GM18520 (cell line): ENCODE results near the gene PDK2.

Source experiments
- ATAC-seq: cut with Tn5 transposase; IDR thresholded peaks from one replicate; pipeline ENCODE4 v1.9.1; 2021; ENCODE audit not compliant: unreplicated experiment

The PDK2 gene

DNA sequence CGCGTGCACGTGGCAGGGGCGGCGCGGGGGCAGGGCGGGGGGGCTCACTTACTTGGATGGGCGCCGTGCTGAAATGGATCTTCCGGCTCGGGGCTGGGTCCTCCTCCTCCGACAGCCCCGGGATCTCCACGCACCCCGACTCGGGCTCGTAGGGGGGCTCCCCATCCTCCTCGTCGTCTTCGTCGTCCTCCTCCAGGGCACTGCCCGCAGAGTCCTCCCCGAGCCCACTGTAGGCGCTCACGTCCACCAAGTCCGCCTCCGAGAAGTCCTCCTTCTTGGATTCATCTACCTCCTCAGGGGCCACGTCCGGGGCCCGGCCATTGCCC is 53.9 kb downstream of the PDK2 start:
- no peak for ATAC-seq

DNA sequence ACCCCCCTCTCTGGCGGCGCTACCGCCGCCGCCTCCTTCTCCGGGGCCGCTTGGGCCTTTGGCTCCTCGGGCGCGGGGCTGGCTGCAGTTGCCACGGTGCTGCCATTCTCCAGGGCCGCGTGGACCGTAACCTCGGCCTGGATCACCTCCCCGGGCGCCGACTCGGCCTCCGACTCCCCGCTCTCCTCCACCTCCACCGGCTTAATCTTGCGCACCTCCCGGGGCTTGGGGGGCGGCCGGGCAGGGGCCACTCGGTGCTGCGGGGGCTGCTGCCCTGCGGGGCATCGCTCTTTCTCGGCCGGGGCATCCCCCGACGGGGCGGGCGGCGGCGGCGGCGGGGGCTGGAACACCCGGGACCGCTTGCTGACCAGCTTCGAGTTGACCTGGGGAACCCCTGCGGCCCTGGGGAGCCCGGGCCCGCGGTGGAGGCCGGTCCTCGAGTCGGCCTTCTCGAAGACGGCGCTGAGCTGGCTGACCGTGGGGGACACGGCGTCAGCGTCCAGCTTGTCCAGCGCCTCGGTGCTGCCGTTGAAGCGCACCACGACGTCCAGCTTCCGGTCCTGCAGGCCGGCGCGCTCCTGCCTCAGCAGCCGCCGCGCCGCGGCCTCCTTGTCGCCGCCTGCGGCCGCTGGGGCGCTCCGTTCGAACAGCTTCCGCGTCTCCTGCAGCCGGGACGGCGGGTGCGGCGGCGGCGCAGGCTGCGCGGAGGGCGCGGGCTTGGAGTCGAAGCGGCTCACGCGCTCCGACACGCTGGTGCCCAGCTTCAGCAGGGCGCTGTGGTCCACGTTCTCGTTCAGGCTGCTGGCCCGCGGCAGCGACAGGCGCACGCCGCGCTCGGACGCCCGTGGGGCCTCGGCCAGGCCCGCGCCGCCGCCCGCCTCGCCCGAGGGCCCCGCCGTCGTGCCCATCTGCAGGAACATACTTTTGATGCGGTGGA is 54.5 kb downstream of the PDK2 start:
- ATAC-seq: no peak

DNA sequence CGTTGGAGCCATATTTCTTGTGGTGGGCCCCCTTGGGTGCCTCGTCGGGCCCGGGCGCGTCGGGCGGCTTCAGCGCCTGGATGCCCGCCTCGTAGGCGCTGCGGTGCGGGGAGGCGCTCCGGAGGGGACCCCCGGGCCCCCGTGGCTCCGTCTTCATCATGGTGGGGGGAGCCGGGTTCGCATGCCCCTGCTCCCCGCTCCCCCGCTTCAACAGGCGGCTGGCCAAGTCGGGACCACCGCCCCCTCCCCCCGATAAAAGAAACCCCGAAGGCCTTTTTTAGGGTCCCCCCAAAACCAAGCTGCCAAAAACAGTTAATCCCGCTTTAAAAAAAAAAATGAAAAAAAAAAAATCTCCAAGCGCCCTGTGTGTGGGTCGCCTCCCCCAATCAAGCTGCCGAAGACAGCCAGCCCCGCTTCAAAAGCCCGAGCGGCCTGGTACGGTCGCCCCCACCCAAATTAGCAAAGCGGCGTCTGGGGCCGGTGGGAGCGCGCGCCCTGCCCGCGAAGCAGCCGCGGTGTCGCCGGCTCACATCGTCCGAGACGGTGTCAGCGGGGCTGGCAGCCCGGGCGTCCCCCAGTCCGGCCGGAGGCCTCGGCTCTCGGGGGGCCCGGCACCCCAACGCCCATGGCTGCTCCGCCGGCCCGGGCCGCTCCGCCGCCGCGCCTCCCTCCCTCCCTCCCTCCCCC is 55.3 kb downstream of the PDK2 start, which contains the start of gene PPP1R9B:
PPP1R9B (minus strand) TSS at position 324 of the 687 bp plus-strand sequence; CDS start at position 160, 164 bp downstream.
- ATAC-seq: no peak

DNA sequence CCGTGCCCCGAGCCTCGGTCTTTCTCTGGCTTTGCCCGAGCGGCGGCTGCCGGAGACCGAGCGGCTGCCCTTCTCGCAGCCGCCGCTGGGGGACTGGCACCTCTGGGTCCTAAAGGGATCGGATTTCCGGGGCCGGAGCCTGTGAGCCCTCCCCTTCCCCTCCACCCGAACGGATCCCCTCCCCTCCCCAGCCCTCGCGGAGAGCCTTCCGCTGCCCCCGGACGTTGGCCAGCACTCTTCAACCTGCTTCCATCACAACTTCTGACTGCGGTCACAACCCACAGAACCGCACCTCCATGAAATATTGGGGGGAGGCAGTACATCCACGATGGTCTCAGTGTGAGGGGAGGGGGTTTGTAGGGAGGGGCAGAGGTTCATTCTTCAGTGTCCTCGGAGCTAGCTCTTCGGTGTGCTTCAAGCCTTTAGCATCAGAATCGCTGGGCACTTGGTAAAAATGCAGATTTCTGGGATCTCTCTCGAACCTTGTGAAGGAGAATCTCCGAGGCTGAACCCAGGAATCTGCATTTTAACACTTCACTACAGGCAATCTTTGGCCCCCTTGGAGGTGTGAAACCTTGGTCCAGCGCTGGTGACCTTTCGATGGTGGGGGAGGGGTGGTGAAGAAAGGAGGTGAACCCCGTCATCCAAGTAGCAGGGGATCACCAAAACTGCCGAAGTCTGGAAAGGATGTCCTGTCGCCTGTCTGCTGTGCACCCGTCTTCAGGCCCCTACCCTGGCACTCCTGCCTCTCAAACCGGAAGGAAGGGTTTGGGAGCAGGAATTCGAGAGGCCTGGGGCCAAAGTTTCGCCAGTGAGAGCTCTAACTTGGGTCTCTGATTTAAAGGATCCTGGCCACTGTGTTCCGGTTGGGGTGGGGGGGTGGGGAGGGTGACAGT is 56.1 kb downstream of the PDK2 start:
- ATAC-seq: peak; percentile 34

DNA sequence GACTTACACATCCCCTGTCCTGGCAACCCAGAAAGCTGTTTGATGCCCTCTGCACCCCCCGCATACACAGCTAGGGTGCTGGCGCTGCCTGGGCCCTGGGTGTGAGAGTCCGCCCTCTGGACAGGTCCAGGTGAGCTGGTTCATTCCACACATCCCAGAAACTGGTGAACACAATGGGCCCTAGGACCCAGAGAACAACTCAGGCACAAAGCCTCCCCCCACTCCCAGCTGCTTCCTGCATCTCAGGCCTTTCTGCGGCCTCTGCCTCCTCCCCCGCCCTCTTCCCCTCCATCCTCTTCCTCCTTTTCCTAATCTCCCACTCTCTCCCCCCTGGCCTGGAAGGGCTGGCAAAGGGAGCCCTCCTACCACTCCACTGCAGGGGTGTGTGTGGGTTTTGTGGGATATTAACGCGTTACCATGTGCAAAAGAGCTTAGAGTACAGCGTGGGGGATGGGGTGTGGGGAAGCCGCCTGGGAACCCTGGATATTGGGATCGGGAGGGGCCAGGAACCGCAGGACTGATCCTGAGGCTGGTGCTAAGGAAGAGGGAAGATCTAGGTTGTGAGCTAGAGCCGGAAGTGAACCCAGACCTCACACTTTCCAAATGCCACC is 56.9 kb downstream of the PDK2 start:
- no peak for ATAC-seq

DNA sequence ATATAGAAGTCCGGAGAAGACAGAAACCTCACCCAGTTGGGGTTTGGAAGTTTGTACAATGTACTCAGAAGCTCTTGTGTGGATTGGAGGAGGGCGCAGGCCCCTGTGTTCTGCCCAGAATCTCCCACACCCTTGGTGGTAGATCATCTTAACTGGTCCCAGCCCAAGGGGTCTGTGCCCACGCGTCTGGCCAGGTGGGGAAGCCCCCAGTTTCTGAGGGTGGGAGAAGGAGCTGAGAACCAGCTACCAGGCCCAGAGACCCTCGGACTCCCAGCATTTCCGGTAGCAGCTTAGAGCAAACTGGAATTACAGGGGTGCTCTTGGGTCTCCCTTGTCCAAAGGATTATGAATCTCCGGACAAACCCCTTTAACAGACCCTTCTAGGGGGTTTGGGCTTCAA is 57.6 kb downstream of the PDK2 start:
- ATAC-seq: no peak

DNA sequence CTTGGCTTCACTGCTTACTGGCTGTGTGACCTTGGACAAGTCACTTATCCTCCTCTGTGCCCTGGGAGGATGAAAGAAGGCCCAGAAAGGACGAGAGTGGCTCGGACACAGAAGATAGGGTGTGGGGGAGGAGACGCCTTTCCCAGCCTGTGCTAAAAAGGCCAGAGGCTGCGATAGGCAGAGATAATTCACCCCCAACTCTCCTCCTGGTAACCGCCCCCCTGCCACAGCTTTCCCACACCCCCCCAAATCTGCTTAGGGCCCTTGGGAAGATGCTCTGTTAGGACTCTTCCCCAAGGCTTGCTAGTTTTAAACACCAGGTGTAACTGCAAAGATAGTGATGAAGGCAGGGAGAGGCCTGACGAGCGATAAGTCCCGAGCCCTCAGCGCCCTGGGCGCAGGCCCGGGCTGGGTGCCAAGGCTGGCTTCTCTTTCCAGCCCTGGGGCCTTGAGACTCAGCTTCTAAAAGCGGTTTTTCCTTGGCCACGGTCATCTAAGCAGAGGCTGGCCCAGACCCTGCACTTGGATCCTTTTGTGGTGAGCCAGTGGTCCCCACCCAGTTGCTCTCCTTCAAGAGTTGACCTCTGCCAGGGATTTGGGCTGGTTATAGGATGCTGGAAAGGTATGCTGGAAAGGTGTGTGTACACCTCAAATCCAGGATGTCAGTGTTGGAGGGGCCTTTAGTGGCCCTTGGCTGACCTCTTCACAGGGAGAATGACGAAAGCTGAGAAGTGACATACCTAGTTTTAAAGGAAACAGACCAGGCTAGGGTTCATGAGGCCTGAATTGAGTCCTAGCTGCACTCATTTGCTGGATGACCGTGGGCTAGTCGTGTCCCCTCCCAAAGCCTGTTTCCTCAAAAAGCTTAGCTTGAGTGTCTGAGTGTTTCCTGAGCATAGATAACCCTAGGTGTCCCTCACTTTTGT is 58.8 kb downstream of the PDK2 start:
- ATAC-seq: no peak

DNA sequence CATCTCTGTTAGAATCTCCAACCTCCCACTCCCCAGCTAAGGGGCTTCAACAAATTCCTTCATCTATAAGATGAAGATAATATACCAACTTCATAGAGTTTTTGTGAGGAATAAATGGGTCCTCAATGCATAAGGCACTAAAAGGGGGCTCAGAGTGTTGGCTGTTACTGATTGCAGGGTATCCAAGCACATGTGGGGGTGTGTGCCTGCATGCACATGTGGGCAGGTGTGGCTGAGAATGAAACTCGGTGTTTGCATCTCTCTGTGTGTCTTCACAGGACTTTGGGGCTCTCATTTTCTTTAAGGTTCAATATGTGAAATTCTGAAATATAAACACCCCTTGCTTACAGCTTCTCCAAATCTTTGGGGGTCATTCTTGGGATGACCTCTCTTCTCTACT is 59.5 kb downstream of the PDK2 start:
- ATAC-seq: no peak

DNA sequence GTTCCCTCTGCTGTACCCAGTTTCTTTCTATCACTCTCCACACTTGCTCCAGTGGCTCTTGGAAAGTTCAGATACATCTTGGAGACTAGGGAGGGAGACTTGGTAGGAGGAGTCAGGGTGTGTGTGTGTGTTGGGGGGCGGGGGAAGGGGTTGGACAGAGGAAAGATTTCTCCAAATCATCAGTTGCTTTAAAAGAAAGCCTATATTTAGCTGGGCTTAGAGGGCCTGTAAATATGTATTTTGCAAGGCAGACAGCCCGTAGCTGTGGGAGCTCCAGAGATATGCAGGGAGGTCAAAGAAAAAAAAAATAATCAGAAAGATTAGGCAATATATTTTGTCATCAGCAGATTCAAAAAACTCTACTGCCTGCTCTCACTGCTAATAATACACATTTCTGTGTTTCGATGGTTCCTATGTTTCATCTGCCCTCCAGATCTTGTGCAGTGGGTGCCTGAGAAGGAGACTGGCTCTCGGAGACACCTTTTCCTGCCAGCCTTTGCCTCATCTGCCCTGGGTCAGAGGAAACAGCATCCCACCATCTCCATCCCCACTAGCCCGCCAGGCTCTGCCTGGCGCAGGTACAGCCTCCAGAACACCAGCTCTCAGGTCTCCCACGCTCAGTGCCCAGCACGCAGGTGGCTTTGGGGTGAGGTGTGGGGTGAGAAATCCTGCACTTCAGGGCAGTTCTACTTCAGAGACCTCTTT is 60.1 kb downstream of the PDK2 start:
- ATAC-seq: no peak

DNA sequence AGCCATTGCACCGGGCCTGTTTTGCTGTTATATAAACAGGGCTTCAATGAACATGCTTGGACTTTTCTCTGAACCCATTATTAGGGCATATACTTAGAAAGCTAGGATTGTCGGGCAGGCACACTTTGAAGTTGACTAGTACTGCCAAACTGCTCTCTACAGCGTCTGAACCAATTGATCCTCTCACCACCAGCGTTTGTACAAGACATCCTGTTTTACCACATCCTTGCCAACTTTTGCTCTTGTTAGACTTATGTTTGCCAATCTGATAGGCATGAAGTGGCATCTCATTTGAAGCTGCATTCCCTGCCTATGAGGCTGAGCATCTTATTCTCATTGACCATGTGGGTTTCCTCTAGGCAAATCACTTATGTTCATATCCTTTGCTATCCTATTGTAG is 62.7 kb downstream of the PDK2 start:
- ATAC-seq: no peak

DNA sequence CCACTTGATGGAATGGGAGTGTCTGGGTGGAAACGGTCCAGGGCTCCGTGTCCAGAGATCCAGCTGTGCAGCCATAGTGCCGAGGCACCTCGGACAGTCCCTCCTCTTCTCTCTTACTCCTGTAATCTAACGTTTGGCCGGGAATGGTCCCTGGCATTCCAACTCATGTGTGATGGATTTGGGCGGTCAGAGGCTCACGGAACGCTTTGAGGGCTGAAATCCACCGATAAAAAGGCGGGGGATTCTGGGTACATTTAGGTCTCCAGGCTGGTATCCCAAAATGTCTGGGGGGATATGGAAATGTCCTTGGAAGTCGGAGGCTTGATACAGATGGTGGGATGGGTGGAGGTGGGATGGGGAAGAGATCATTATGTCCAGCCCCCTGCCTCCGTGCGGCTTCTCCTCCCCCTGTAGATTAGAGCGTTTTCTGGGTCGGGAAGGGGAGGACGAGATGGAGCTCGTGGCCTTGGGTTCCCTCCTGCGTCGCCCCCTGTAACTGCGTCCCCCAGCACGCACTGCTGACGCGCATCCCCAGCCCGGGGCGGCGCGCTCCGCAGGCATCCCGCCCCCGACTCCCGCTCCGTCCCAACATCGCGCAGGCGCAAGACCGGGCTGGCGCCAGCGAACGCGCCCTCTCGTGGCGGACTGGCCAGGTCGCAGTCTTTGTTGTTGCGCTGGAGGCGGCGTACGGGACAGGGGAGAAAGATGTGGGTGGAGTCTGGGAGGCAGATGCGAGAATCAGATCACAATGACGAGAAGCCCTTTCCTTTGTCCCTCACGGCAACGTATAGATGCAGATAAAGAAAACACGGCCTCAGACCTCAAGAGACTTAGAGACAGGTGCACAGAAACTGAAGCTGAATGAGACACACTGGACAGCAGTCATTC is 66.1 kb downstream of the PDK2 start:
- peak; percentile 84 for ATAC-seq
